ENCODE measurements around the gene KIF22. TPM values are rescaled to one million over a fixed set of nuclear protein-coding genes. Genes with fewer than 3 reads are reported as not detected.
A peak's percentile ranks its signal among the peaks of the same experiment; 100 is the strongest.

KIF22 gene
- total and polyA plus RNA-seq, 5 donors: 19.0 to 89.6 (median 48.2) TPM

DNA sequence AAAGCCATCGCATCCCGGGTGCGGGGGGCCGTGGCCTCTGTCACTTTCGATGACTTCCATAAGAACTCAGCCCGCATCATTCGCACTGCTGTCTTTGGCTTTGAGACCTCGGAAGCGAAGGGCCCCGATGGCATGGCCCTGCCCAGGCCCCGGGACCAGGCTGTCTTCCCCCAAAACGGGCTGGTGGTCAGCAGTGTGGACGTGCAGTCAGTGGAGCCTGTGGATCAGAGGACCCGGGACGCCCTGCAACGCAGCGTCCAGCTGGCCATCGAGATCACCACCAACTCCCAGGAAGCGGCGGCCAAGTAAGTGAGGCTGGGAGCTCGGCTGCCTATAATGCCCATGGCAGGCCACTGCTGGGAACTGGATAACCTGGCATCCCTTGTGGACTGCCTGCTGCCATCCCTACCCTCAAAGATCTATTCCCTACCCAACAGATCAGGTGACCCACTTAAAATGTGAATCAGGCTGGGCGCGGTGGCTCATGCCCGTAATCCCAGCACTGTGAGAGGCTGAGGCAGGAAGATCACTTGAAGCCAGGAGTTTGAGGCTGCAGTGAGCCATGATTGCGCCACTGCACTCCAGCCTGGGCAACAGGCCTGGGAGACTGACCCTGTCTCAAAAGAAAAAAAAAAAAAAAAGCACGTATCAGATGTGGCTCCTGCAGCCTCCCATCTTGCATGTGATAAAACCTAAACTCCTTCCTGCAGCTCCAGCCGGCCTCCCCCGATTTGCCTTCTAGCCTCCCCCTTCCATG, 54.2 kb downstream of the KIF22 start:
- Histone ChIP-seq H3K27ac (ENCODE audit: low read length) (no peak overlapping the region), H3K4me1 (ENCODE audit: control insufficient read depth, insufficient read depth, low read length) (no peaks in the 10 kb centered on the region), H3K4me3 (ENCODE audit: low read length) (no peak overlapping the region), H3K27me3 (ENCODE audit: control insufficient read depth, insufficient read depth) (no peaks in the 10 kb centered on the region), H3K9me3 (ENCODE audit: control insufficient read depth, low read length) (no peaks in the 10 kb centered on the region)
- ATAC-seq: peak in 1 of 2 donors; percentile 35
- intact Hi-C loops (cut with DNase I): no loop called here
- peak in 1 of 3 donors; percentile 63 for DNase-seq
- 89% methylated on average over 28 of the region's 28 CpGs for WGBS

DNA sequence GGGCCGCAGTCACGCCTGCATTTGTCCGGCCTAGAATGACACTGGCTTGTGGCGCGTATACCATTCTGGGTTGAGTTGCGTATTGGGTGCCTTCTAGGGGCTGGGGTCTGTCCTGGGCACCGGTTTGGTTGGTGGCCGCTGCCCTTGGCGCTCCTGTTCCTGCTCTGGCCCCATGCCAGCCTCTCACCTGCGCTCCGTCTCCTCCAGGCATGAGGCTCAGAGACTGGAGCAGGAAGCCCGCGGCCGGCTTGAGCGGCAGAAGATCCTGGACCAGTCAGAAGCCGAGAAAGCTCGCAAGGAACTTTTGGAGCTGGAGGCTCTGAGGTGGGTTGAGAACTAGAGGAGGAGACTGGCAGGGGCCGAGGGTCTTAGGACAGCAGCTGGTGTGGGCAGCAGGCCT, 55.1 kb downstream of the KIF22 start:
- no peak for DNase-seq
- intact Hi-C loops (cut with DNase I): no loop called here
- no peak overlapping the region for H3K4me3 ChIP-seq (ENCODE audit: low read length)
- H3K27me3 ChIP-seq (ENCODE audit: control insufficient read depth, insufficient read depth): no peaks in the 10 kb centered on the region
- ATAC-seq: no peak
- WGBS: 92% methylated on average over 18 of the region's 18 CpGs
- H3K27ac ChIP-seq (ENCODE audit: low read length): no peak overlapping the region
- no peaks in the 10 kb centered on the region for H3K9me3 ChIP-seq (ENCODE audit: control insufficient read depth, low read length)
- H3K4me1 ChIP-seq (ENCODE audit: control insufficient read depth, insufficient read depth, low read length): no peaks in the 10 kb centered on the region

DNA sequence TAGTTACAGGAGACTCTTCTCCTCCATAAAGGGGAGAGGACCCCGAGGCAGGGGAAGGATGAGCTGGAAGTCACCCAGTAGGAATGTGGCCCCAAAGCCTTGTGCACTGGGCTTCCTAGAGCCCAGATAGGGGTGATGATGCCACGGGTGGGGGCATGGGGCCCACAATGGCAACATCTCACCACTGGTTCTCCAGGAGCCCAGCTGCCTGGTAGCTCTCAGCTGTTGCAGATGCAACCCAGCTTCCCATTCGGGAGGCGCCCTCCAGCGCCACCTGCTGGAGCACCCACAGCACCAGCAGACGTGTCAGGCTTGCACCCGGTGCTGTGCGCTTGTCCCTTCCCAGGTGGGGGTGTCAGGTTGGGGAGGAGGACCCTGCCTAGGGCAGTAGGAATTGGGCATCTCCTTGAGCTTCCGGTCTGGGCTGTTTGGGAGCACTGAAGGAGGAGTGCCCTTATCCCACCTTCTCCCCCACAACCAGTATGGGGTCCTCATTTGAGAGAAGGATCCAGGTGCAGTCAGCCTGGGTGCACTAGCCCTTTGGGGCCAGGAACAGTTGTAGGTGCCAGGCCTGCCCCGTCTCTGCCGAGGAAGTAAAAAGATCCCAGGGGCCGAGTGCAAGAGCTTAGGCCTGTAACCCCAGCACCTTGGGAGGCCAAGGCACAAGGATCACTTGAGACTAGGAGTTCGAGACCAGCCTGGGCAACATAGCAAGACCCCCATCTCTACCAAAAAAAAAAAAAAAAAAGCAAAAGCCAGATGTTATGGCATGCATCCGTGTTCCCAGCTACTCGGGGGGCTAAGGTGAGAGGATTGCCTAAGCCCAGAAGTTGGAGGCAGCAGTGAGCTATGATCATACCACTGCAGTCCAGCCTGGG, 58.1 kb downstream of the KIF22 start:
- intact Hi-C loops (cut with DNase I): no loop called here
- no peak overlapping the region for H3K4me3 ChIP-seq (ENCODE audit: low read length)
- no peaks in the 10 kb centered on the region for H3K27me3 ChIP-seq (ENCODE audit: control insufficient read depth, insufficient read depth)
- DNase-seq: peak; percentile 83 to 91 (median 91)
- 41% methylated on average over 15 of the region's 15 CpGs for WGBS
- H3K9me3 ChIP-seq (ENCODE audit: control insufficient read depth, low read length): no peaks in the 10 kb centered on the region
- H3K4me1 ChIP-seq (ENCODE audit: control insufficient read depth, insufficient read depth, low read length): no peaks in the 10 kb centered on the region
- H3K27ac ChIP-seq (ENCODE audit: low read length): no peak overlapping the region
- peak; percentile 68 to 71 for ATAC-seq

DNA sequence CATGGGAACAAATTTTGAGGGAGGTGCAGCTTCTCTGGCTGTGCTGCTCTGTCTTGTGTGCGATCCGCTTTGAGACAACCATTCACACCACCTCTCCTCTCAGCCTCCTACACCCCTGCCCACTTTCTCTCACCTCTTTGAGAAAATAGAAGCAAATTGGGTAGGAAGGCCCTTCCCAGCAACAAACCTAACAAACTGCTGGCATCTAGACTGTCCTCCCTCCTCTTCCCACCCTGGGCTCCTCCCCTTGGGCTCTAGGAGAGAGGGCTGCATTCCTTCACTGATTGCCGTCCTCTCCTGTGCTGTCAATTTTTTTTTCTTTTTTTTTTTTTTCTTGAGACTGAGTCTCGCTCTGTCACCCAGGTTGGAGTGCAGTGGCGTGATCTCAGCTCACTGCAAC, 59.0 kb downstream of the KIF22 start:
- H3K9me3 ChIP-seq (ENCODE audit: control insufficient read depth, low read length): no peaks in the 10 kb centered on the region
- no peaks in the 10 kb centered on the region for H3K4me1 ChIP-seq (ENCODE audit: control insufficient read depth, insufficient read depth, low read length)
- DNase-seq (no peak), ATAC-seq (peak in 1 of 2 donors; percentile 28)
- no peaks in the 10 kb centered on the region for H3K27me3 ChIP-seq (ENCODE audit: control insufficient read depth, insufficient read depth)
- intact Hi-C loops (cut with DNase I): no loop called here
- H3K27ac ChIP-seq (ENCODE audit: low read length): peak overlapping the region; percentile 19
- whole genome bisulfite sequencing: 51% methylated on average over 5 of the region's 5 CpGs
- no peak overlapping the region for H3K4me3 ChIP-seq (ENCODE audit: low read length)

DNA sequence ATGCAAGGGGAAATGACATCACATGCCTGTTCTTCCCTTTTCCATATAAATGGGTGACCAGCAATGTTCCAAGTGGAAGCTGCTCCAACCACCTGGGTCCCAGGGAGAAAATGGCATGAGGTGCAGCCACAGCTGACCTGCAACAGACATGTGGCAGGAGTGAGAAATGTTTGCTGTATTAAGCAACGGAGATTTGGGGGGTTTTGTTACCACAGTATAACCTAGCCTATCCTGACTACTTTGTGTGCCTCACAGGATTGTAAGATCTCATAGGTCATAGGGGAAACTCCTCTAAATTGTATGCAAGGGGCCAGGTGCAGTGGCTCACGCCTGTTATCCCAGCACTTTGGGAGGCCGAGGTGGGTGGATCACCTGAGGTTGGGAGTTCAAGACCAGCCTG, 60.4 kb downstream of the KIF22 start:
- ATAC-seq (no peak), DNase-seq (no peak)
- intact Hi-C loops (cut with DNase I): no loop called here
- H3K4me1 ChIP-seq (ENCODE audit: control insufficient read depth, insufficient read depth, low read length): no peaks in the 10 kb centered on the region
- no peak overlapping the region for H3K4me3 ChIP-seq (ENCODE audit: low read length)
- H3K27me3 ChIP-seq (ENCODE audit: control insufficient read depth, insufficient read depth): no peaks in the 10 kb centered on the region
- no peaks in the 10 kb centered on the region for H3K9me3 ChIP-seq (ENCODE audit: control insufficient read depth, low read length)
- H3K27ac ChIP-seq (ENCODE audit: low read length): no peak overlapping the region
- WGBS: 95% methylated on average over 3 of the region's 3 CpGs

DNA sequence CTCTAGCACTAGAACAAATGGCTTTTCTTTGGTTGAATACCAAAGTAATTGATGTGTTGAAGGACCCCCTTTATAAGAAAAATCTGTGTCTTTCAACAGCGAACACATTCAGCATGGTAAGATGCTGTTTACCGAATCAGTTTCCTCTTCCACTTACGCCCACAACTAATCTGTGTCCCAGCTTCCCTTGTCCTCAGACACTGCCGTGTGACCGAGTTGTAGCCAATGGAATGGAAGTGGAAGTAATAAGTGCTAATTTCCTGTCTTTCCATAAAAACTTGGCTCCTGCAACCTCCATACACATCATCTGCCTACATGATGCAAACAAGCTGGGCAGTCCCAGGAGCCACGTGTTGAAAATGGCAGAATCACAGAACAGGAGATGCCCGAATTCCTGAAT, 62.1 kb downstream of the KIF22 start:
- no peak overlapping the region for H3K4me3 ChIP-seq (ENCODE audit: low read length)
- peak; percentile 45 to 53 for ATAC-seq
- 35% methylated on average over 7 of the region's 7 CpGs for WGBS
- H3K27ac ChIP-seq (ENCODE audit: low read length): no peak overlapping the region
- H3K4me1 ChIP-seq (ENCODE audit: control insufficient read depth, insufficient read depth, low read length): no peaks in the 10 kb centered on the region
- intact Hi-C loops (cut with DNase I): no loop called here
- DNase-seq: no peak
- H3K9me3 ChIP-seq (ENCODE audit: control insufficient read depth, low read length): no peaks in the 10 kb centered on the region
- H3K27me3 ChIP-seq (ENCODE audit: control insufficient read depth, insufficient read depth): no peaks in the 10 kb centered on the region

DNA sequence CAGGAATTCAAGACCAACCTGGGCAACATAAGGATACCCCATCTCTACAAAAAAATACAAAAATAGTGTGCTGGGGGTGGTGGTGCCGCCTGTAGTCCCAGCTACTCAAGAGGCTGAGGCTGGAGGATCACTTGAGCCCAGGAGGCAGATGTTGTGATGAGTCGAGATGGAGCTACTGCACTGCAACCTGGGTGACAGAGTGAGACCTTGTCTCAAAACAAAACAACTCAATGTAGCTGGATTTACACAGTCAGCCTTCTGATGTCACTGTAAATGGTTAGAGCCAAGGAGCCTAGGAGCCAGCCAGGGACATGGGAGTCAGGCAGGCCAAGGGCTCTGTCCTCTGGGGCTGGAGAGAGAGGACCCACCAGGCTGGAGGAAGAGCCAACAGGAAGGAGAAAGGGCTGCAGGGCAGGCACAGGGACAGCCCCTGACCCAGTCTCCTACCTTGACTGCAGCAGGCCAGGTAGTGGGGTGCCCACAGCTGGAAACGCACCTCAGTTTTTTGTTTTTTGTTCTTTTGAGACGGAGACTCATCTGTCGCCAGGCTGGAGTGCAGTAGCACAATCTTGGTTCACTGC, 64.1 kb downstream of the KIF22 start:
- ATAC-seq (no peak), DNase-seq (no peak)
- Histone ChIP-seq H3K27me3 (ENCODE audit: control insufficient read depth, insufficient read depth) (no peaks in the 10 kb centered on the region), H3K27ac (ENCODE audit: low read length) (no peak overlapping the region), H3K9me3 (ENCODE audit: control insufficient read depth, low read length) (no peaks in the 10 kb centered on the region), H3K4me3 (ENCODE audit: low read length) (no peak overlapping the region), H3K4me1 (ENCODE audit: control insufficient read depth, insufficient read depth, low read length) (no peaks in the 10 kb centered on the region)
- intact Hi-C loops (cut with DNase I): no loop called here
- WGBS: 85% methylated on average over 5 of the region's 5 CpGs

Other genes starting within 250 kb of the KIF22 start
- gene SPN, start 127.5 kb upstream of the KIF22 start, total RNA-seq: 1 to 10 TPM; 1.3 to 3.4 (median 2.9) TPM
- 2.6 TPM for gene SPN, start 127.5 kb upstream of the KIF22 start, polyA plus RNA-seq
- 10 to 100 TPM; 20.4 to 53.5 (median 39.7) TPM for gene QPRT, start 111.6 kb upstream of the KIF22 start, total RNA-seq
- 44.3 TPM for gene QPRT, start 111.6 kb upstream of the KIF22 start, polyA plus RNA-seq
- gene C16orf54, start 44.8 kb upstream of the KIF22 start, total RNA-seq: 1 to 10 TPM in 1 of 4 donors, under 1 TPM in 3; 0.62 to 1.1 (median 0.73) TPM
- 0.23 TPM for gene C16orf54, start 44.8 kb upstream of the KIF22 start, polyA plus RNA-seq
- not detected for gene ZG16, start 12.5 kb upstream of the KIF22 start, total RNA-seq
- not detected for gene ZG16, start 12.5 kb upstream of the KIF22 start, polyA plus RNA-seq
- 100 to 1,000 TPM in 3 of 4 donors, 10 to 100 TPM in 1; 82.3 to 113 (median 104) TPM for gene MAZ, start 15.8 kb downstream of the KIF22 start, total RNA-seq
- gene MAZ, start 15.8 kb downstream of the KIF22 start, polyA plus RNA-seq: 69.3 TPM
- gene PRRT2, start 21.4 kb downstream of the KIF22 start, total RNA-seq: 1 to 10 TPM; 2.5 to 5.0 (median 4.4) TPM
- gene PRRT2, start 21.4 kb downstream of the KIF22 start, polyA plus RNA-seq: 4.8 TPM
- 10 to 100 TPM; 13.7 to 20.3 (median 15.2) TPM for gene PAGR1, start 25.4 kb downstream of the KIF22 start, total RNA-seq
- 33.8 TPM for gene PAGR1, start 25.4 kb downstream of the KIF22 start, polyA plus RNA-seq
- 10 to 100 TPM; 48.2 to 73.9 (median 64.0) TPM for gene MVP, start 29.7 kb downstream of the KIF22 start, total RNA-seq
- gene MVP, start 29.7 kb downstream of the KIF22 start, polyA plus RNA-seq: 50.6 TPM
- 100 to 1,000 TPM in 2 of 4 donors, 10 to 100 TPM in 2; 86.7 to 109 (median 99.1) TPM for gene CDIPT, start 72.5 kb downstream of the KIF22 start, total RNA-seq
- 106 TPM for gene CDIPT, start 72.5 kb downstream of the KIF22 start, polyA plus RNA-seq
- 1 to 10 TPM; 1.5 to 3.6 (median 2.1) TPM for gene SEZ6L2, start 108.8 kb downstream of the KIF22 start, total RNA-seq
- 0.36 TPM for gene SEZ6L2, start 108.8 kb downstream of the KIF22 start, polyA plus RNA-seq
- under 1 TPM in 3 of 4 donors, not detected in 1; 0.24 to 0.50 (median 0.28) TPM for gene ASPHD1, start 109.7 kb downstream of the KIF22 start, total RNA-seq
- 0.14 TPM for gene ASPHD1, start 109.7 kb downstream of the KIF22 start, polyA plus RNA-seq
- 10 to 100 TPM in 2 of 4 donors, 1 to 10 TPM in 2; 7.3 to 12.8 (median 9.2) TPM for gene KCTD13, start 135.5 kb downstream of the KIF22 start, total RNA-seq
- gene KCTD13, start 135.5 kb downstream of the KIF22 start, polyA plus RNA-seq: 7.1 TPM
- 10 to 100 TPM; 79.7 to 90.4 (median 82.1) TPM for gene TMEM219, start 171.3 kb downstream of the KIF22 start, total RNA-seq
- gene TMEM219, start 171.3 kb downstream of the KIF22 start, polyA plus RNA-seq: 97.4 TPM
- 10 to 100 TPM; 37.2 to 40.1 (median 39.4) TPM for gene TAOK2, start 183.1 kb downstream of the KIF22 start, total RNA-seq
- 38.3 TPM for gene TAOK2, start 183.1 kb downstream of the KIF22 start, polyA plus RNA-seq
- gene HIRIP3, start 204.9 kb downstream of the KIF22 start, total RNA-seq: 10 to 100 TPM; 11.6 to 21.7 (median 17.5) TPM
- 19.1 TPM for gene HIRIP3, start 204.9 kb downstream of the KIF22 start, polyA plus RNA-seq
- 10 to 100 TPM; 32.7 to 44.6 (median 37.1) TPM for gene INO80E, start 205.5 kb downstream of the KIF22 start, total RNA-seq
- 59.1 TPM for gene INO80E, start 205.5 kb downstream of the KIF22 start, polyA plus RNA-seq
- under 1 TPM; 0.40 to 0.59 (median 0.47) TPM for gene DOC2A, start 220.3 kb downstream of the KIF22 start, total RNA-seq
- 0.77 TPM for gene DOC2A, start 220.3 kb downstream of the KIF22 start, polyA plus RNA-seq
- not detected for gene C16orf92, start 232.4 kb downstream of the KIF22 start, total RNA-seq
- gene C16orf92, start 232.4 kb downstream of the KIF22 start, polyA plus RNA-seq: not detected
- not detected for gene TLCD3B, start 240.5 kb downstream of the KIF22 start, total RNA-seq
- not detected for gene TLCD3B, start 240.5 kb downstream of the KIF22 start, polyA plus RNA-seq

Measured in right cardiac atrium (tissue), 5 donors.